ENCODE measurements around the gene TSPAN2.
"Not testable (repeated sequence)": the region's sequence is repeated elsewhere in the genome, so short reads cannot be mapped to it uniquely, and the experiment has no call there.

Gene TSPAN2

GRCh38 chr1:115057661-115058254 is 31.5 kb downstream of the TSPAN2 start:
- FAIRE-seq (no peak), DNase-seq (ENCODE audit: insufficient read length, low spot score) (no peak)
- TF ChIP-seq POLR2A (IDR thresholded peaks at IDR 0.05; ENCODE audit: low read depth, low read length) = no peak

DNA sequence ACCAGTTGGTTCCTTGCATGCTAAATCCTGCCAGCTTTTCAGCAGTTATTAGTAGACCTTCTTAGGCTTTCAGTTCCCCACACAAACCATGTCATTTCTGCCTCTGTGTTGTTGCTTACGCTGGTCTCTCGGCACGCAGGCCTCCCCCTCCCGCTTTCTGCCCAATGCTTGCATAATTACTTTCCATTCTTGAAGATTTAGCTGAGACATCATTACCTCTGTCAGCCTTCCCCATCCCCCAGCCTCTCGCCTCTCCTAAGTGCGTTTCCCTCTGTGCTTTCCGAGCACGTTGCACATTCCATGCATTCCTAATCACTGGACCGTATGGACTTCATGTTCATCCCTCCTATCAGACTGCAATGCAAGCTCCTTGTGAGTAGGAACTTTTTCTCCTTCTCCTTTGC is 32.9 kb downstream of the TSPAN2 start:
- TF ChIP-seq POLR2A (IDR thresholded peaks at IDR 0.05; ENCODE audit: low read depth, low read length) = no peak
- DNase-seq (ENCODE audit: insufficient read length, low spot score) (no peak), FAIRE-seq (no peak)

- DNase-seq (ENCODE audit: insufficient read length, low spot score) (no peak), FAIRE-seq (peak; percentile 90)
- TF ChIP-seq POLR2A (IDR thresholded peaks at IDR 0.05; ENCODE audit: low read depth, low read length) = no peak
Observed at GRCh38 chr1:115052454-115053083, 36.7 kb downstream of the TSPAN2 start.

DNA sequence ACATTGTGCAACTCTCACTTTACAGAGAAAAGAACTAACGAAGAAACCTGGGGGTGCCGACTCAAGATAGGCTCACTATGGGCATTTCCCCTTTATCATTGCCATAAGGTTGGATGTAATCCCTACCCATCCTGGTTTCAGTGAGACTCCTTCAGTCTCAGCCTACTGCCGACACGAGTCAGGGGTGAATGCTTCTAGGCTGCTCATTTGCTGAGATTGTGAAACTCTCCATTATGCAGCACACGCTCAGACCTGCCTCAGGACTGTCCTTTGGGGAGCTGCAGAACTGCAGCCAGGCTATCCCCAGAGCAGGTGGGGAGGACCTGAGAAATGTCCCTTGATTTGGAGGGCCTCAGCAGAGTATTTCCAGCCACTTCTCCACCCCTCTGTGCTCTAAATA is 37.5 kb downstream of the TSPAN2 start:
- no peak for TF ChIP-seq POLR2A (IDR thresholded peaks at IDR 0.05; ENCODE audit: low read depth, low read length)
- DNase-seq (ENCODE audit: insufficient read length, low spot score) (no peak), FAIRE-seq (no peak)

DNA sequence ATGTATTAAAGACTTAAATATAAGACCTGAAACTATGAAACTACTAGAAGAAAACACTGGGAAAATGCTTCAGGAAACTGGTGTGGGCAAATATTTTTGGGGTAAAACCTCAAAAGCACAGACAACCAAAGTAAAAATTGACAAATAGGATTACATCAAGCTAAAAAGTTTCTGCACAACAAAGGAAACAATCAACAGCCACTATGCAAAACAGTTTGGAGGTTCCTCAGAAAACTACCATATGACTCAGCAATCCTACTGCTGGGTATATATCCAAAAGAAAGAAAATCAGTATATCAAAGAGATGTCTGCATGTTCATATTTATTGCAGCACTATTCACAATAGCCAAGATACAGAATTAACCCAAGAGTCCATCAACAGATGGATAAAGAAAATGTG is 42.6 kb downstream of the TSPAN2 start:
- no peak for FAIRE-seq
- no peak for DNase-seq (ENCODE audit: insufficient read length, low spot score)
- no peak for TF ChIP-seq POLR2A (IDR thresholded peaks at IDR 0.05; ENCODE audit: low read depth, low read length)

DNA sequence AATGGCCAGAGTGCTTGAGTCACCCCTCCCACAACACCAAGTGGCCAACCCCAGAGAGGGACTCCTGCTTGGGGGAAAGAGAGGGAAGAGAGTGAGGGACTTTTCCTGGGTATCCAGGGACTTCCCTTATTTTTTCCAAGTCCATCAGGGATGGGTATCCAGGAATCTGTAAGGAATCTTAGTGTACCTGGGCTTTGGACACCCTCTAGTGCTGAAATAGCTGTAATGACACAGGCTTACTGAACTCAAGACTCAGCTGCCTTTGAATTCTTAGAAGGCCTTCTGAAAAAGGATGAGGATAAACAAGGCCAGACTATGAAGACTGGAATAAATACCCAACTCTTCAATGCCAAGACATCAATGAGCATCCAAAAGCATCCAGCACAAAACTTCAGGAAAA is 47.6 kb downstream of the TSPAN2 start:
- FAIRE-seq (no peak), DNase-seq (ENCODE audit: insufficient read length, low spot score) (no peak)
- no peak for TF ChIP-seq POLR2A (IDR thresholded peaks at IDR 0.05; ENCODE audit: low read depth, low read length)

DNA sequence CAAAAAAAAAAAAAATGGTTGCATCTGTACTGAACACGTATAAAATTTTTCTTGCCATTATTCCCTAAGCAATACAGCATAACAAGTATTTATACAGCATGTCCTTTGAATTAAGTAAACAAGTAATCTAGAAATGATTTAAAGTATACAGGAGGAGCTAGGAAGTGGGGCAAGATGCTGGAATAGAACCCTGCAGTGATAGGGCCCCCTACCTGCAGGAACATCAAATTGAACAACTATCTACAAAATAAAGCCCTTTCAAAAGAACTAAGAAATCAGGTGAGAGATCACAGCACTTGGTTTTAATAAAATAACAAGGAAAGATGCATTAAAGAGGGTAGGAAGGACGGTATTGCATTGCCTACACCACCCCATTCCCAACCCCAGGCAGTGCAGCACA is 48.8 kb downstream of the TSPAN2 start:
- TF ChIP-seq POLR2A (IDR thresholded peaks at IDR 0.05; ENCODE audit: low read depth, low read length) = no peak
- FAIRE-seq = no peak
- DNase-seq (ENCODE audit: insufficient read length, low spot score) = no peak

DNA sequence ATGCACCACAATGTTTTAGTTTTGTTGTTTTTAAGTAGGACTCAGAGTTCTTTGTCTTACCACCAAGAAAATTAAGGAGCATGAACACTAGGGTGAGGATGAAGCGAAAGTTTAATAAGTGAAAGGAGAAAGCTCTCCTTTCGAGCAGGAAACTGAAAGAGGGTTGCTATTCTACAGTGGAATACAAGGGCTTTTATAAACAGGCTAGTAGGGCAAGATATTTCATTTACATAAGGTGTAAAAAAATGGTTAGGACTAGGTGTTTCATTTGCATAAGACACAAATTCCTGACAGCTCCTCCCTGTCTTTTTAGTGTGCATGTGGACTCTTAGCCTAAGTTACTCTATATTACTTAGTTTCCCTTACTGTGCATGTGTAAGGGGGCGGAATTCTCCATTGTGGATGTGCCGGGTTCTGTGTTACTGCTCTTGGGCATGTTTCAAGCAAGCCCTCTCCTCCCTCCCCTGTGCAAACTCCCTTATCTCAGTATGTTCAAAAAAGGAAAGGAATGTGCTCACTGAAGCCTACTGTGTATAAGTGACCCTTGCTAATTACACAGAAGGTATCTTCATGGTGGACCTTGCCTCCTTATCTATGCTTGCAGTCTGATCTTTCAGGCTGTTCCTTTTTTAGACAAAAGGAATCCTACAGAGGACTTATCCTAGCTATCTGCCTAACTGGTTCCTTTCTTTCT is 52.3 kb downstream of the TSPAN2 start:
- FAIRE-seq = no peak
- no peak for DNase-seq (ENCODE audit: insufficient read length, low spot score)

DNA sequence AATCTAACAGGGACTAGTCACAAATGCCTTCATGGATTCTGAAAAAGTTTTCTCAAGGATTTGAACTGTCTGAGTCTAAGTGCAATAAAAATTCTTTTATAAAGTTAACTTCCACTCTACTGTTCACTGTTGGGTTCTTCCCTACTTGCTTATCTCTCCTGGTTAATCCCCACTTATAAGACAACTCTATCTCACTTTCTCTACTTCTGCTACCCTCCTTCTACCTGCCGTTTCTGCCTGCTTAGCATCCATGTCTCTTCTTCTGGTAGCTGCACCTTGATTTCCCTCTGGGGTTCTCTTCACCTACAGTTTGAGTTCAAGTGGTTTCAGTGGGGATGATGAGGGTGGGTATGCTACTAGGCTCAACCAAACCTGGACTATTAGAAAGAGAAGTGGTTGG is 53.7 kb downstream of the TSPAN2 start:
- no peak for FAIRE-seq
- no peak for TF ChIP-seq POLR2A (IDR thresholded peaks at IDR 0.05; ENCODE audit: low read depth, low read length)
- no peak for DNase-seq (ENCODE audit: insufficient read length, low spot score)

More for the DNA sequence above, 52.3 kb downstream of the TSPAN2 start:
- no peak for TF ChIP-seq POLR2A (IDR thresholded peaks at IDR 0.05; ENCODE audit: low read depth, low read length)

DNA sequence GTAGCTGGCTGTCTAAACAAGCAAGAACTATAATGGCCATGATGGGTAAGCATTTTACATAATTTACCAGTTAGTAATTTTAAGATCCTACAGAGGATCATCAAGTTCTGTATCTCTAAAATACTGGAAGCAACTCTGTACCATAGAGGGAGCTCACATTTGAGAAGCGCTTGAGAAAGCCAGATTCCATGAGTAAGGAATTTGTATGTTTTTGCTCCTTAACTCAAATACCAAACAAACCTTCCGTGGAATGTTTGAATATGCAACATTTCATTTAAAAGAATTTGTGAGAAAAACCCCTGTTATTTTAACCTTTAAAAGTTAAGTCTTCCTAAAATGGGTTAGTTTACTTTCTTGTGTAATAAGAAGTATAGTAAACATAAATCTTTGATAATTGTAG is 57.7 kb downstream of the TSPAN2 start:
- DNase-seq (ENCODE audit: insufficient read length, low spot score) (no peak), FAIRE-seq (no peak)
- TF ChIP-seq POLR2A (IDR thresholded peaks at IDR 0.05; ENCODE audit: low read depth, low read length) = no peak

GRCh38 chr1:115029526-115029925 is 59.8 kb downstream of the TSPAN2 start, which contains the start of gene TSHB:
TSHB (plus strand) TSS chr1:115029826; CDS start chr1:115033363, 3,537 bp downstream.
- DNase-seq (ENCODE audit: insufficient read length, low spot score) (no peak), FAIRE-seq (no peak)

GRCh38 chr1:115023593-115023992 is 65.7 kb downstream of the TSPAN2 start:
- DNase-seq (ENCODE audit: insufficient read length, low spot score) (no peak), FAIRE-seq (no peak)
- no peak for TF ChIP-seq POLR2A (IDR thresholded peaks at IDR 0.05; ENCODE audit: low read depth, low read length)

More at GRCh38 chr1:115029526-115029925, 59.8 kb downstream of the TSPAN2 start, which contains the start of gene TSHB:
- no peak for TF ChIP-seq POLR2A (IDR thresholded peaks at IDR 0.05; ENCODE audit: low read depth, low read length)

GRCh38 chr1:115021145-115021544 is 68.2 kb downstream of the TSPAN2 start:
- DNase-seq (ENCODE audit: insufficient read length, low spot score) = no peak
- no peak for FAIRE-seq
- TF ChIP-seq POLR2A (IDR thresholded peaks at IDR 0.05; ENCODE audit: low read depth, low read length) = no peak

DNA sequence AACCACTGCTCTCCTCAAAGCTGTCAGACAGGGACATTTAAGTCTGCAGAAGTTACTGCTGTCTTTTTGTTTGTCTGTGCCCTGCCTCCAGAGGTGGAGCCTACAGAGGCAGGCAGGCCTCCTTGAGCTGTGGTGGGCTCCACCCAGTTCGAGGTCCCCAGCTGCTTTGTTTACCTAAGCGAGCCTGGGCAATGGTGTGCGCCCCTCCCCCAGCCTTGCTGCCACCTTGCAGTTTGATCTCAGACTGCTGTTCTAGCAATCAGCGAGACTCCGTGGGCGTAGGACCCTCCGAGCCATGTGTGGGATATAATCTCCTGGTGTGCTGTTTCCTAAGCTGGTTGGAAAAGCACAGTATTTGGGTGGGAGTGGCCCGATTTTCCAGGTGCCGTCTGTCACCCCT is 69.8 kb downstream of the TSPAN2 start:
- FAIRE-seq; DNase-seq (ENCODE audit: insufficient read length, low spot score): not testable (repeated sequence)

- DNase-seq (ENCODE audit: insufficient read length, low spot score) (no peak), FAIRE-seq (no peak)
- no peak for TF ChIP-seq POLR2A (IDR thresholded peaks at IDR 0.05; ENCODE audit: low read depth, low read length)
Observed at GRCh38 chr1:115013792-115014191, 75.5 kb downstream of the TSPAN2 start.

Measured in H54 (cell line).